Measurements from ENCODE around the gene CYB5D1.

CYB5D1 gene

GRCh38 chr17:7844292-7845154 is 13.3 kb upstream of the CYB5D1 start:
- peak; percentile 93 for DNase-seq (ENCODE audit: low spot score)

GRCh38 chr17:7845359-7846062 is 12.3 kb upstream of the CYB5D1 start:
- no peak for DNase-seq (ENCODE audit: low spot score)

- no peak for DNase-seq (ENCODE audit: low spot score)
These were observed 11.6 kb upstream of the CYB5D1 start for GRCh38 chr17:7846063-7846735.

GRCh38 chr17:7846765-7847661 is 10.8 kb upstream of the CYB5D1 start:
- DNase-seq (ENCODE audit: low spot score) = no peak

GRCh38 chr17:7848131-7848579 is 9.6 kb upstream of the CYB5D1 start:
- no peak for DNase-seq (ENCODE audit: low spot score)

- DNase-seq (ENCODE audit: low spot score) = no peak
These were observed 9.1 kb upstream of the CYB5D1 start for GRCh38 chr17:7848739-7849129.

- no peak for DNase-seq (ENCODE audit: low spot score)
These were observed 8.6 kb upstream of the CYB5D1 start for GRCh38 chr17:7849130-7849750.

- no peak for DNase-seq (ENCODE audit: low spot score)
These were observed 7.9 kb upstream of the CYB5D1 start for GRCh38 chr17:7849751-7850504.

GRCh38 chr17:7850701-7851437 is 6.9 kb upstream of the CYB5D1 start:
- DNase-seq (ENCODE audit: low spot score) = no peak

GRCh38 chr17:7851438-7852261 is 6.2 kb upstream of the CYB5D1 start:
- peak; percentile 74 for DNase-seq (ENCODE audit: low spot score)

- no peak for DNase-seq (ENCODE audit: low spot score)
These were observed 5.5 kb upstream of the CYB5D1 start for GRCh38 chr17:7852262-7852670.

- DNase-seq (ENCODE audit: low spot score) = no peak
These were observed 4.7 kb upstream of the CYB5D1 start for GRCh38 chr17:7852919-7853690.

- DNase-seq (ENCODE audit: low spot score) = no peak
These were observed 4.1 kb upstream of the CYB5D1 start for GRCh38 chr17:7853691-7854038.

GRCh38 chr17:7854078-7854777 is 3.6 kb upstream of the CYB5D1 start:
- no peak for DNase-seq (ENCODE audit: low spot score)

- DNase-seq (ENCODE audit: low spot score) = no peak
These were observed 2.7 kb upstream of the CYB5D1 start, which contains the start of gene TMEM88 for GRCh38 chr17:7854851-7855659. Gene TMEM88 (plus strand): TSS chr17:7855066. CDS start chr17:7855075, 9 bp downstream.

- no peak for DNase-seq (ENCODE audit: low spot score)
These were observed 2.2 kb upstream of the CYB5D1 start for GRCh38 chr17:7855660-7856010.
